Aorta (tissue), 5 donors: ENCODE data around the gene CD82. TPM values are rescaled to one million over a fixed set of nuclear protein-coding genes. Genes with fewer than 3 reads are reported as not detected.

Experiments
- ATAC-seq: fragments of 200-7000 bp; cut with Tn5 transposase; one replicate; pipeline ENCODE4 v1.9.1; 2022; ENCODE audit warnings: moderate library complexity; ENCODE audit not compliant: low FRiP score
- DNase-seq, 2 donors: peaks; one replicate each; pipeline ENCODE4 v3.0.0-alpha.2; 2020
- H3K27ac ChIP-seq, 2 donors: one replicate each; pipeline ENCODE4 v1.5.1; 2013; ENCODE audit warnings: low read length in 2 of 2, mild to moderate bottlenecking in 2 of 2, moderate library complexity in 2 of 2, control low read depth in 1 of 2, inconsistent platforms in 1 of 2, low read depth in 1 of 2
- H3K27me3 ChIP-seq, 2 donors: one replicate each; pipeline ENCODE4 v1.6.1; 2013; ENCODE audit warnings: control low read depth in 1 of 2, low read length in 1 of 2, mild to moderate bottlenecking in 1 of 2, moderate library complexity in 1 of 2; ENCODE audit not compliant: insufficient read depth in 2 of 2, control insufficient read depth in 1 of 2
- H3K36me3 ChIP-seq, 2 donors: one replicate each; pipeline ENCODE4 v1.6.1; 2013; ENCODE audit warnings: control low read depth in 1 of 2, low read length in 1 of 2, mild to moderate bottlenecking in 1 of 2; ENCODE audit not compliant: insufficient read depth in 2 of 2, control insufficient read depth in 1 of 2
- H3K4me1 ChIP-seq, 2 donors: one replicate each; pipeline ENCODE4 v1.6.1; 2013; ENCODE audit warnings: low read length in 2 of 2, control low read depth in 1 of 2, mild to moderate bottlenecking in 1 of 2, moderate library complexity in 1 of 2; ENCODE audit not compliant: insufficient read depth in 2 of 2, control insufficient read depth in 1 of 2
- H3K4me3 ChIP-seq, 2 donors: one replicate each; pipeline ENCODE4 v1.5.1; 2013; ENCODE audit warnings: low read length in 2 of 2, control low read depth in 1 of 2, mild to moderate bottlenecking in 1 of 2
- H3K9me3 ChIP-seq: one replicate; pipeline ENCODE4 v1.6.1; 2013; ENCODE audit warnings: mild to moderate bottlenecking, low read length; ENCODE audit not compliant: control insufficient read depth
- WGBS, 2 donors: extraction: QIAGEN DNeasy Blood & Tissue Kit; methylation state at CpG; one replicate each; pipeline ENCODE4 v1.1.7; 2013; 5-methylcytosine and 5-hydroxymethylcytosine counted together
- intact Hi-C, 2 donors: fragments of 100-400 bp; cut with DNase I; formaldehyde crosslinking; loops; one replicate each; pipeline versions ENCODE4 v1.14.2 to v1.15.0; 2022
- polyA plus RNA-seq, 2 donors: library from polyadenylated mRNA; stranded (reverse); fragments of 200-250 nt; gene quantifications; one replicate each; pipeline ENCODE4 v1.2.3, GENCODE V29; 2013
- total RNA-seq, 2 donors: library from RNA; stranded (reverse); fragmentation: NEBNext Ultra II Directional; extraction: Animal tissue kit (Norgen Biotek cat#: 25700); gene quantifications; one replicate each; pipeline ENCODE4 v1.2.1, GENCODE V29; 2021
- donor health status: healthy with polysubstance abuse.
- donor health status: Bipolar disorder and iron deficiency.
- donor health status: DM: no; HTN: no; CAD: no.
- donor health status: DM: no; HTN: no; CAD: no.
- donor health status: DM: yes; HTN: yes; CAD: no.

CD82 gene
- total and polyA plus RNA-seq, 4 donors = 21.0 to 64.6 (median 46.1) TPM

DNA sequence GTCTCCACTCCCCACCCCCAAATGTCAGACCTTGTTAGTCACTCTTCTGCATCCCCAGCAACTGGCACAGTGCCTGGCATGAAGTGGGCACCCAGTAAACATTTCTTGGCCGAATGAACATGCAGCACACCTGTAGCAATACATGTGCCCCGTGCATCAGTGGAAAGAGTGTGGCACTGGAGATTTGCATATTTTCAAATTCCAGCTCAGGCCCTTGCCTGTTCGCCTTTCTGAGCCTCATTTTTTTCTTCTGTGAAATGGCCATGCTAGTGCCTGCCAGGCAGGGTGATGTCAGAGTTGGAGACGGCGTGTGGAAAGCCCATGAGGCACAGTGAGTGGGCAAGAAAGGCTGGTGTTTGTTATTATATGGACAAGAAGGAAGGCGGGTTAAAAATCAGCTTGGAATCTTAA, 38.7 kb downstream of the CD82 start:
- Histone ChIP-seq H3K36me3 (no peaks in the 10 kb centered on the region), H3K27ac (peak overlapping the region in 1 of 2 donors; percentile 74), H3K4me1 (no peaks in the 10 kb centered on the region), H3K9me3 (no peaks in the 10 kb centered on the region), H3K4me3 (no peak overlapping the region), H3K27me3 (no peaks in the 10 kb centered on the region)
- ATAC-seq (no peak), DNase-seq (peak; percentile 70 to 86)
- WGBS, 2 donors = 3 to 7% methylated on average over 6 of the region's 6 CpGs
- intact Hi-C loops = no loop called here

DNA sequence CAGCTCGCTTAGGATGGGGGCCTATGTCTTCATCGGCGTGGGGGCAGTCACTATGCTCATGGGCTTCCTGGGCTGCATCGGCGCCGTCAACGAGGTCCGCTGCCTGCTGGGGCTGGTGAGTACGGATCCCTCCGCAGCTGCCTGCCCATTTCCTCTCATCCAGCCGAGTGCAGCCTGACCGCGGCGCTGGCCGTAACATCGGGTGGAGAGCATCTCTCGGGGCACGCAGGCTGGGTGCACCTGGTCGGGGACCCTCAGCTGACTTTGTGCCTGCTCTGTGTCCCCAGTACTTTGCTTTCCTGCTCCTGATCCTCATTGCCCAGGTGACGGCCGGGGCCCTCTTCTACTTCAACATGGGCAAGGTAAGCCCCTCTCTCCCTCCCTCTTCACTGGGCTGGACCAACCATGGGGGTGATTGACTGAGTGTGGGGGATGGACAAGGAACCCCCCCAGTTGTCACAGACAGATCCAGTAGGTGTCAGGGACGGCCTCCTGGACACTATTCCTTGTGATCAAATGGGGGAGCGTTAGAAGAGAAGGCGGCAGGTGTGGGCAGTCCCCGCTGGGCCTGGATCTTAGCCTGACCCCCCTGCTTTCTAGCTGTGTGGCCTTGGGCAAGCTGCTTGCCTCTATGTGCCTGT, 39.7 kb downstream of the CD82 start:
- Histone ChIP-seq H3K9me3 (no peaks in the 10 kb centered on the region), H3K27me3 (no peaks in the 10 kb centered on the region), H3K4me1 (no peaks in the 10 kb centered on the region), H3K27ac (peak overlapping the region in 1 of 2 donors; percentile 31), H3K36me3 (no peaks in the 10 kb centered on the region), H3K4me3 (no peak overlapping the region)
- 95 to 96% methylated on average over 25 of the region's 25 CpGs for WGBS, 2 donors
- ATAC-seq = no peak
- peak in 1 of 2 donors; percentile 70 for DNase-seq
- intact Hi-C loops = no loop called here

DNA sequence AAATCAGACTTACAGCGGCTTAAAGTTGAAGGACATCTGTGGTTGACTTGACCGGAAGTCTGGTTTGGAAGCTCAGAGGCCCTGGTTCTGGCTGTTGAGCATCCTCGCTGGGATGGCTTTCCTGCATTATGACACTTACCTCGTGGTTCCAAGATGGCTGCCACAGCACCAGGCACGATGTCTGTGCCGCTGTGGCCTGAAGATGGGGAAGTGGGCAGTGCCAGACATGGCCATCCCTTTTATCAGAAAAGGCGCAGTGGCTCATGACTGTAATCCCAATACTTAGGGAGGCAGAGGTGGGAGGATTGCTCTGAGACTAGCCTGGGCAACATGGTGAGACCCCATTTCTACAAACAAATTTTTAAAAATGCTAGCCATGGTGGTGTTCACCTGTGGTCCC, 40.5 kb downstream of the CD82 start:
- Histone ChIP-seq H3K36me3 (no peaks in the 10 kb centered on the region), H3K27me3 (no peaks in the 10 kb centered on the region), H3K4me1 (no peaks in the 10 kb centered on the region), H3K4me3 (no peak overlapping the region), H3K27ac (no peak overlapping the region), H3K9me3 (no peaks in the 10 kb centered on the region)
- no peak for ATAC-seq
- DNase-seq = no peak
- WGBS, 2 donors = 95 to 97% methylated on average over 7 of the region's 7 CpGs
- intact Hi-C loops = no loop called here

DNA sequence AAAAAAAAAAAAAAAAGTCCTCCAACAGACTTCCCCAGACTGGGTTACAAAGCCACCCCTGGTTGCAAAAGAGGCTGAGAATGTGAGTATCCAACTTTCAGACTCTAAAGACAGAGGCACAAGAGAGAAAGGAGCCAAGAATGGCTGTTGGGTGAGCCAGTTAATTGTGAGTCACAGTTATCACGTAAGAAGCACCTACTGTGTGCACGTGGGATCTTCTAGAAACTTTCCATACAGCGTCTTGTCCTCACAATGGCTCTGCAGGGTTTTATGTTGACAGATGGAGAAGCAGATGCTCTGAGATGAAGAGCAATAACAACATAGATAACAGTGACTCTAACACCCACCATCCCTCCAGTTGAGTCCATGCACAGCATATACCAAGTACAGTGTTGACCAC, 41.0 kb downstream of the CD82 start:
- intact Hi-C loops = no loop called here
- ATAC-seq = no peak
- WGBS, 2 donors = 61 to 74% methylated on average over 3 of the region's 3 CpGs
- DNase-seq = no peak
- H3K9me3 ChIP-seq = no peaks in the 10 kb centered on the region
- no peaks in the 10 kb centered on the region for H3K36me3 ChIP-seq
- H3K4me1 ChIP-seq = no peaks in the 10 kb centered on the region
- H3K4me3 ChIP-seq = no peak overlapping the region
- H3K27me3 ChIP-seq = no peaks in the 10 kb centered on the region
- no peak overlapping the region for H3K27ac ChIP-seq

DNA sequence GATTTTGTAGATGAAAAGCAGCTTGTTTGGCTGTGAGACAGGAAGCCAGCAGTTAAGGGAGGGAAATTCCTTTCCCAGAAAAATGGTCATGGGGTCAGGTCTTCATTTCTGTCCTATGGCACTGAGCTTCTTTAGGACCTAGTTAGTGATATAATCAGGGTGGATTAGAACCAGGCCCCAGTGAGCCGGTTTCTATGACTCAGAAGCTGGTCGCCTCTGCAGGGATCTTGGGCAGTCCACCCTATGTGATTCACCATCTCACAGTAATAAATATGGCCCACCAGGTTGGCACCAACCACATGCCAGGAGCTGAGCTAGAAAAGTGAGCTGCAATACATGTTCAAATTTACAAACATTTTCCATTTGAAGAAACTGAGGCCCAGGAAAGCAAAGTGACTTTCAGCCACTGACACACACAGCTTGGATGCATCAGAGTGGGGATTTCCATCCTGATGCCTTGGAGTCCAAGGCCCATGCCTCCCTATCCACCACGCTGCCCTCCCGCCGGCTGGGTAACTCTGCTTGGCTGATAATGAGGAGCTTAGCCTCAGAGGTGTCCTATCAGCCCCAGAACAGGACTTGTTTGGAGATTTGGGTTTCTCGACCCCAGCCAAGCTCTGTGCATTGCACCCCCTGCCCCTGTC, 42.0 kb downstream of the CD82 start:
- Histone ChIP-seq H3K9me3 (no peaks in the 10 kb centered on the region), H3K27me3 (no peaks in the 10 kb centered on the region), H3K27ac (no peak overlapping the region), H3K4me3 (no peak overlapping the region), H3K36me3 (no peaks in the 10 kb centered on the region), H3K4me1 (no peaks in the 10 kb centered on the region)
- intact Hi-C loops = no loop called here
- ATAC-seq = no peak
- no peak for DNase-seq
- 31 to 53% methylated on average over 6 of the region's 6 CpGs for WGBS, 2 donors

DNA sequence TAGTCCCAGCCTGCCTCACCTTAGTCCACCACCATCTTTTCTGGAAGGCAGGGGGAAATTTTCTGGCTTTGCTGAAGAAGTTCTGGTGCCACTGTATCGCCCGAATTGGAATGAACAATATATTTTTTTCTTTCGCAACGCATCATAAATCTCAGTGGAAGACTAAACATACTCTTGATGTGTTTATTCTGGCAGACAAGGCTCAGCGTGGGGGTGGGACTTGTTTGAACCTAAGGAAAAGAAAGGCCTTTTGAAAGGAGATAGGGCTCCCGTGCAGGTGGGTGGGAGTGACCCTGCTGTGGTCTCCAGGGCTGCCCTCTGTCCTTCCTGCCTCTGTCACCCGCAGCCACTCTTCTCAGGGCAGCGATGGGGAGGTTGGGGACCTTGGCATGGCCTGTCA, 42.5 kb downstream of the CD82 start:
- Histone ChIP-seq H3K4me3 (no peak overlapping the region), H3K9me3 (no peaks in the 10 kb centered on the region), H3K4me1 (no peaks in the 10 kb centered on the region), H3K27me3 (no peaks in the 10 kb centered on the region), H3K36me3 (no peaks in the 10 kb centered on the region), H3K27ac (peak overlapping the region; percentile 37 to 39)
- intact Hi-C loops = no loop called here
- DNase-seq = no peak
- WGBS, 2 donors = 8 to 24% methylated on average over 8 of the region's 8 CpGs
- ATAC-seq = peak; percentile 2

DNA sequence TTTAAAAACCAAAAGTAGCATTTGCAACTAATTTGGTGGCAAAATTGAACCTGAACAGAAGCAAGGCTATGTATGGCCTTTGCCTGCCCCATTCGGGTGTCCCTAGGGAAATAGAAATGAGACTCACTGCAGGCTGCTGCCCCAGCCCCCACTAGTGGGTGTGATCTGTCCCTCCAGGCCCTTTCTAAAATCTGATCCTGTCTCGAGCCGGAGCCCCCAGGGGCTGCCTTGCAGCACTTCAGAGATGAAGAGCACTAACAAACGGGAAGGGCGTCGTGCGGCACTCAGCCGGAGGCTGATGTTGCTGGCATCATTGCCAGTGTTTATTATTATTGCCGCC, 43.2 kb downstream of the CD82 start:
- intact Hi-C loops = no loop called here
- WGBS, 2 donors = 21 to 36% methylated on average over 9 of the region's 9 CpGs
- DNase-seq (no peak), ATAC-seq (peak; percentile 23)
- Histone ChIP-seq H3K27me3 (no peaks in the 10 kb centered on the region), H3K4me3 (no peak overlapping the region), H3K36me3 (no peaks in the 10 kb centered on the region), H3K4me1 (no peaks in the 10 kb centered on the region), H3K9me3 (no peaks in the 10 kb centered on the region), H3K27ac (peak overlapping the region in 1 of 2 donors; percentile 37)

DNA sequence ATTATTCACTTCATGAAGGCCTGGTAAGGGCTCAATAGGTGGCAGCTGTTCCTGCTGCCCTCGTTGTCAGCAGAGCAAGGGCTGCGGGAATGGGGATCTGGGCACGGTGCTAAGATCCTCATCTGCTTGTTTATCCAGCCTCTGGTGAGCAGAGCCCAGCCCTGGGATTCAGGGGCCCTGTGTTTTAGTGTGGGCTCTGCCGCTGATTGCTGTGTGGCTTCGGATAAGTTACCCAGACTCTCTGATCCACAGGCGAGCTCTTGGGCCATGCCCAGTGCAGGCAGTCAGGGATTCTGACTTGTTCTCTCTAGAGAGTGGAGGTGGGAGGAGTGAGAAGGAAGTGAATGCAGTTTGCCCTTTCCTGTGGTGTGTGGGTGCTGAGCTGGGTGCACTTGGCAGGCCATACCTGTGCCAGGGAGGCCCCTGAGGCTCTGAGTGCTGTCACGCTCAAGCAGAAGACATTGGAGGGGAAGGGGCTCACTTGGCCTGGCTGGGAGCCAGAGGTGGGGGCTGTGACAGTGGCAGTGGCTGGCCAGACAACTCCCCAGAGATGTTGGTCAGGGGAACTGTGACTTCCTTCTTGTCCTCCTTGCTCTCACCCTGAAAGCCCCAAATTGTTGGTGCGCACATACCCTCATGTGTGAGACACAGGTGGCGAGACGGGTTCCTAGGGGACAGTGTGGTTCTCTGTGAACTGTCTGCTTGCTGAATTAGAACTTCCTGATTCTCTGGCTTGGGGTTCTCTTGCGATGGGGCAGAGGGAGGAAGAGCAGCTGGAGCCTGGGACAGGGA, 43.7 kb downstream of the CD82 start:
- H3K4me3 ChIP-seq = no peak overlapping the region
- no peaks in the 10 kb centered on the region for H3K4me1 ChIP-seq
- peak overlapping the region in 1 of 2 donors; percentile 58 for H3K27ac ChIP-seq
- no peaks in the 10 kb centered on the region for H3K36me3 ChIP-seq
- ATAC-seq (peak; percentile 30), DNase-seq (no peak)
- 46 to 57% methylated on average over 11 of the region's 11 CpGs for WGBS, 2 donors
- no peaks in the 10 kb centered on the region for H3K27me3 ChIP-seq
- intact Hi-C loops = no loop called here
- H3K9me3 ChIP-seq = no peaks in the 10 kb centered on the region

DNA sequence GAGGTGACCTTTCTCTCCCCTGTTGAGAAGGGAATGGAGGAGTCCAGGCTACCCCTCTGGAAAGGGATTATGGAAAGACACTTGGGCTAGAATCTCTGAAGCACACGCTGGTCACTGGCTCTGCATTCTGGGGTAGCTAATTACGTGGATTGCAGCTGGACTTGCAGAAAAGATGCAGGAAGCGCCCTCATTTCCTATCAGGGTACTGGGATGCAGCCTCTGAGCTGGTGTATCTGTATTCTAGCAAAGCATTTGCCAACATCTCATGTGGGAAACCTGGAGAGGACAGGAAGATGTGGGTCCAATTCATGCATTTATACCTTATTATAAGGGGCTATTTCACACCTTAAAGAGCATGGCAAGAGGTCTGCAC, 44.3 kb downstream of the CD82 start:
- intact Hi-C loops = no loop called here
- H3K27ac ChIP-seq = peak overlapping the region in 1 of 2 donors; percentile 58
- ATAC-seq (no peak), DNase-seq (no peak)
- H3K4me3 ChIP-seq = no peak overlapping the region
- H3K9me3 ChIP-seq = no peaks in the 10 kb centered on the region
- H3K27me3 ChIP-seq = no peaks in the 10 kb centered on the region
- H3K4me1 ChIP-seq = no peaks in the 10 kb centered on the region
- no peaks in the 10 kb centered on the region for H3K36me3 ChIP-seq
- 82 to 84% methylated on average over 3 of the region's 3 CpGs for WGBS, 2 donors
